ENCODE results near the gene NPLOC4.

- TF ChIP-seq CTCF (conservative IDR thresholded peaks at IDR 0.05) (no peak), EZH2 (IDR thresholded peaks at IDR 0.05; ENCODE audit: low read depth) (no peak)
Observed at GRCh38 chr17:81665205-81666091, 28.5 kb upstream of the NPLOC4 start.
